WERI-Rb-1 (cell line): ENCODE data around the gene TNNC2.
"Not testable (repeated sequence)": the region's sequence is repeated elsewhere in the genome, so short reads cannot be mapped to it uniquely, and the experiment has no call there.

Source experiments
- DNase-seq: peaks from one replicate; pipeline ENCODE4 v3.0.0-alpha.2; 2020
- H3K27ac ChIP-seq: fragments of 250-450 bp; sonication (Bioruptor Pico); 2 replicates; pipeline ENCODE4 v1.5.1; 2020; ENCODE audit warnings: mild to moderate bottlenecking, moderate library complexity
- H3K27me3 ChIP-seq: fragments of 250-450 bp; sonication (Bioruptor Pico); 2 replicates; pipeline ENCODE4 v1.5.1; 2021; ENCODE audit warnings: mild to moderate bottlenecking, low read depth, moderate library complexity; ENCODE audit not compliant: insufficient read depth, severe bottlenecking
- H3K36me3 ChIP-seq: fragments of 250-450 bp; sonication (Bioruptor Pico); 2 replicates; pipeline ENCODE4 v1.5.1; 2020; ENCODE audit warnings: mild to moderate bottlenecking, moderate library complexity
- H3K4me3 ChIP-seq: 2 replicates; pipeline ENCODE4 v1.5.1; 2011; ENCODE audit warnings: low read depth, mild to moderate bottlenecking, control low read depth, low read length
- H3K9me3 ChIP-seq: fragments of 250-450 bp; sonication (Bioruptor Pico); 2 replicates; pipeline ENCODE4 v1.5.1; 2021; ENCODE audit warnings: mild to moderate bottlenecking, moderate library complexity; ENCODE audit not compliant: severe bottlenecking
- CTCF ChIP-seq: IDR thresholded peaks from 2 replicates; pipeline ENCODE4 v1.5.1; 2011; ENCODE audit warnings: low read depth, mild to moderate bottlenecking, control low read depth, inconsistent platforms, low read length

Gene TNNC2

DNA sequence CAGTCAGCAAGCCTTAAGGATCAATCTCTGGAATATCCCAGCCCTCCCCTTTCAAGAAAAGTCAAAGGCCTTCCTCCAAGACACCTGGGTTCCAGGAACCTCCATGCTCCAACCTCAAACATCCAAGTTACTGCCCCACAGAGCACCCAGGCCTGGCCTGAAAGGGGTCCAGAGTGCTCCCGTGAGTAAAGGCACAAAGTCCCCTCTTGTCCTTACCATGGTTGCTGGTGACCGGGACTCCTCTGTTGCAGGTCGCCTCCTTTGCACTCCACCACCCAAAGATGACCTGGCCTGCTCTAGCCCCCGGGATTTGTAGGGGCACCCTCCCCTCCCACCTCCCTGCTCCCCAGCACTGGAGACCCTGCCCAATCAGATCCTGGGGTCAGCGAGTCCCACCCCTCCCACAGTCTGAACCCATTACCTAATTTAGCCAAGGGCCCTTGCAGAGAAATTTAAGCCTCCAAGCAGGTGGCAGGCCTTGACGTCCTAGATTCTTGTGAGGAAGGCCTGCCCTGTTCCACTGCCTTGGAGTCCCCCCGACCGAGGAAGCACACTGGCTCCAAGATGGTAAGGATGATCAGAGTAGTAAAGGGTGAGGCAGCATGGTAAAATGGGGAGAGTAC, at the start of gene TNNC2:
Gene TNNC2 (minus strand): TSS at position 283 of the 623 bp plus-strand sequence. CDS start 64 bp downstream, at position 219.
- H3K27ac ChIP-seq, result peak within 1 kb of the TSS; percentile 38
- no peak for DNase-seq

DNA sequence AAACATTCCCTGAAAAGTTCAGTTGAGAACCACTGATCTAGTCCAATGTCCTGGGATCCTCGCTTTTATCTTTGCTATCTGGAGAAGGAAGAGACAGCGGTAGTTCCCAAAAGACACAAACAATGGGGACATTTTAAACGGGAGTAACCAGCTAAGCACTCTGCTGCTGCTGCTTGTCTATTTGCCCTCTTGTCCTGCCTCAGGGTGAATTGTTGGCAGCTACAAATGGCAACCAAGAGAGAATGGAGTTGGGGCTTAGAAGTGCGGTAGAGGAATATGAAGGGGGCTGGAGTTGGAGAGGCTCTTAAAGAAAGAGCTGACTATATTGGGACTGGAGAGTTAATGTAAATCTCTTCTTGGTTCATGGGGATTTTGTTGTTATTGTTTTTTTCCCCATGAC, 47.5 kb upstream of the TNNC2 start:
- Histone ChIP-seq H3K9me3 (no peaks in the 10 kb centered on the region), H3K27me3 (no peaks in the 10 kb centered on the region), H3K4me3 (no peak overlapping the region), H3K27ac (no peak overlapping the region), H3K36me3 (no peaks in the 10 kb centered on the region)
- TF ChIP-seq CTCF, result no peak
- DNase-seq, result no peak

More for the DNA sequence above, at the start of gene TNNC2:
- Histone ChIP-seq H3K4me3 (no peak within 1 kb of the TSS), H3K36me3 (no peaks in the 10 kb centered on the region), H3K27me3 (no peaks in the 10 kb centered on the region), H3K9me3 (no peaks in the 10 kb centered on the region)
- TF ChIP-seq CTCF, result no peak

DNA sequence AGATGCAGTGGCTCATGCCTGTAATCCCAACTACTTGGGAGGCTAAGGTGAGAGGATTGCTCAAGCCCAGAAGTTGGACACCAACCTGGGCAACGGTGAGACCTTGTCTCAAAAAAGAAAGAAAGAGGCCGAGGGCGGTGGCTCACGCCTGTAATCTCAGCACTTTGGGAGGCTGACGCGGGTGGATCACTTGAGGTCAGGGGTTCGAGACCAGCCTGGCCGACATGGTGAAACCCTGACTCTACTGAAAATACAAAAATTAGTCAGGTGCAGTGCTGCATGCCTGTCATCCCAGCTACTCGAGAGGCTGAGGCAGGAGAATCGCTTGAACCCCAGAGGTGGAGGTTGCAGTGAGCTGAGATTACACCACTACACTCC, 47.0 kb upstream of the TNNC2 start:
- H3K27ac ChIP-seq, H3K27me3 ChIP-seq, H3K4me3 ChIP-seq, H3K9me3 ChIP-seq, DNase-seq, H3K36me3 ChIP-seq: not testable (repeated sequence)

DNA sequence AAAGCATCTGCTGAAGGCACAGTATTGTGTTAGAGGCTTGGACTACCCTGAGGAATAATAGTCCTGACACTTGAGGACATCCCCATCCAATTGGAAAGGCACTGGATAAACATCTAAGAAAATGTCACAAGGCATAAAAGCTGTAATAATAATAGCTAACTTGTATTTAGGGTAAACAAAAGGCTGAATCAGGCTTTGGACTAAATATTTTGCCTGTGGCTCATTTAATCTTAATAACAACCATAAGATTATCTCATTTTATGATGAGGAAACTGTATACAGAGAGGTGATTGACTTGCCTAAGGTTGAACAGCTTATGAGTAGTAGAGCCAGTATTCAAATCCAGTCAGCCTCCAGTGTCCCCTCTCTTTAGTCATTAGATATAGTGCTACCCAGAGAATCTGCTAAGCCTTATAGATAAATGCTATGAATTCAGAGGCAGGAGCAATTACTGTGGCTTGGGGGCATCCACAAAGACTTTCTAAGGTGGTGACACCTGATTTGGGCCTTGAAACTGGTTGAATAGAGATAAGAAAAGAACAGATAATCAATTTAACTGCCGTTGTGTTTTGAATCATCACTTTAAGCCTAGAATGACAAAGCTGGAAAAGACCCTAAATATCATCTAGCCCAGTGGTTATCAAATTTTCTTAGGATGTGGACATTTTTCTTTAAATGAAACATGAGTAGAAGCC, 46.4 kb upstream of the TNNC2 start:
- no peak for DNase-seq
- Histone ChIP-seq H3K27ac (no peak overlapping the region), H3K4me3 (no peak overlapping the region), H3K36me3 (no peaks in the 10 kb centered on the region), H3K27me3 (no peaks in the 10 kb centered on the region), H3K9me3 (no peaks in the 10 kb centered on the region)
- TF ChIP-seq CTCF, result no peak

GRCh38 chr20:45872626-45873025, 45.5 kb upstream of the TNNC2 start:
- Histone ChIP-seq H3K36me3 (no peaks in the 10 kb centered on the region), H3K4me3 (no peak overlapping the region), H3K27me3 (no peaks in the 10 kb centered on the region), H3K9me3 (no peaks in the 10 kb centered on the region), H3K27ac (no peak overlapping the region; the same call in 1 of the 2 replicates)
- no peak for DNase-seq
- no peak for TF ChIP-seq CTCF

GRCh38 chr20:45867819-45868176, 40.7 kb upstream of the TNNC2 start:
- Histone ChIP-seq H3K27me3 (no peaks in the 10 kb centered on the region), H3K9me3 (no peaks in the 10 kb centered on the region), H3K4me3 (no peak overlapping the region), H3K36me3 (no peaks in the 10 kb centered on the region), H3K27ac (no peak overlapping the region)
- TF ChIP-seq CTCF, result no peak
- no peak for DNase-seq
